Fibroblast of gingiva (primary cell): Measurements from ENCODE around the gene DDI2.

Experiments
- DNase-seq: peaks from one replicate; pipeline ENCODE4 v3.0.0-alpha.2; 2011; ENCODE audit warnings: low read depth

Gene DDI2

GRCh38 chr1:15702722-15703550 is 85.7 kb downstream of the DDI2 start:
- DNase-seq: peak; percentile 26

DNA sequence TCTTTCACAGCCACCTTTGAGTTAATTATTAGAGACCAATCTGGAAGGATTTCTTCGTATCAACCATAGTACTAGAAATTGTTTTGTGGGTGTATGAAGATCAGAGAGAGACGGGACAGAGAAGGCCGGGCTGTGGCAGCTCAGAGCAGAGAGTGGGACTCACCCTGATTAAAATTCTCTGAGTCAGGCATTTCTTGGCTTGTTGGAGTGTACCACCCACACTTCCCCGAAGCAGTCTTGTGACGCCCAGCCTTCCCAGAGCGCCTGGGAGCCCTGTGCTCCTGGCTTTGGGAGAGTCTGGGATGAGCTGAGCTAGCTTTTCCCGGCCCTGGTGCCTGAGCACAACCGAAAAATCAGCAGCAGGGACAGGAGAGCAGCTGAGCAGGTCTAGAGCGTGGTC is 86.3 kb downstream of the DDI2 start:
- DNase-seq: peak; percentile 87

- no peak for DNase-seq
Observed at GRCh38 chr1:15704526-15705183, 87.4 kb downstream of the DDI2 start.

DNA sequence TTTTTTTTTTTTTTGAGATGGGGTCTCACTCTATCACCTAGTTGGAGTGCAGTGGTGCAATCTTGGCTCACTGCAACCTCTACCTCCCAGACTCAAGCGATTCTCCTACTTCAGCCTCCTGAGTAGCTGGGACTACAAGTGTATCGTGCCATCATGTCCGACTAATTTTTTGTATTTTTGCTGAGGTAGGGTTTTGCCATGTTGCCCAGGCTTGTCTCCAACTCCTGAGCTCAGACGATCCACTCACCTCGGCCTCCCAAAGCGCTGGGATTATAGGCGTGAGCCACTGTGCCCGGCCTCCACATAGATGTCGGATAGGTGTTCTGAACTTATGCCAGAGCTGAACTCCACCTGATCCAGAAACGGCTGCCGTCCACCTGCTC is 87.9 kb downstream of the DDI2 start:
- DNase-seq: no peak

DNA sequence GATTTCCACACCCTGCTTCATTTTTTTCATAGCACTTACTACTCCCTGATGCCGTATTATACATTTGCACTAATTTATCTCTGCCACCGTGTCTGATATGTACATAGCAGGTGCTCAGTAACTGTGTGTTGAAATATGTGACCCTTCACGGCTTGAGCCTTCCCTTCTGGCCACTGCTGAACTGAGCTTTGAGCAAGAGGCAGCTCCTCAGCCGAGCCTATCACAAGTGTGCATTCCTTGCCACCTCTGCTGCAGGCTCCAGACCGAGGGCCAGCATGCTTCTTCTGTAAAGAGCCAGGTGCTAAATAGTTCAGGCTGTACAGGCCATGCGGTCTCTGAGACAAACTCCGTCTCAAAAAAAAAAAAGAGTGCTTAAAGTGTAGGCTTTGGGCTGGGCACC is 89.5 kb downstream of the DDI2 start:
- no peak for DNase-seq

GRCh38 chr1:15707239-15707925 is 90.1 kb downstream of the DDI2 start:
- DNase-seq: no peak

DNA sequence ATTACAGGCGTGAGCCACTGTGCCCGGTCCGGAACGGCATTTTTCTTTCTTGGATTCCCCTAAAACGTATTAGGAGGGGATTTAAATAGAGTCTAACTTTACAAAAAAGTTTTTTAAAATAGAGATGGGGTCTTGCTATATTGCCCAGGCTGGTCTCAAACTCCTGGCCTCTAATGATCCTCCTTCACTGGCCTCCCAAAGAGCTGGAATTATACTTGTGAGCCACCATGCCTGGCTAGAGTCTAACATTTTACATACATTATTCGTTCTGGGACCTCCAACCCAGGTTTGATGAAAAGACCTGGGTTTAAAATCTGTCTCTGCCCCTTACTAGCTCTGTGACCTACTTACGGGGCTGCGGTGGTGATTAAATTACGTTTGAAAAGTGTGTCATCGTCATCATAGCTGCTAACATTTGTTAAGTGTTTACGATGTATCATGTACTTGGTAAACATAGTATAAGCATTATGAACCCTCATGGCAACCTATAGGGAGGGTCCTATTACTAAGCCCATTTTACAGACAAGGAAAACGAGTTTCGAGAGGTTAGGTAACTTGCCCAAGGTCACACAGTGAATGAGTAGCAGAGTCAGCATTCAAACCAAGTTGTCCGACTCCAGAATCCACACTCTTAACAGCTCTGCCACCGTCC is 91.4 kb downstream of the DDI2 start:
- DNase-seq: no peak

- DNase-seq: no peak
Observed at GRCh38 chr1:15709226-15709625, 92.0 kb downstream of the DDI2 start.

GRCh38 chr1:15712168-15712567 is 94.9 kb downstream of the DDI2 start:
- no peak for DNase-seq

- DNase-seq: peak; percentile 88
Observed at GRCh38 chr1:15714406-15715136, 97.3 kb downstream of the DDI2 start.

GRCh38 chr1:15717418-15718125 is 100.3 kb downstream of the DDI2 start:
- no peak for DNase-seq

- no peak for DNase-seq
Observed at GRCh38 chr1:15718199-15718601, 100.9 kb downstream of the DDI2 start.
